ENCODE data around the gene PRDM16. TPM values are rescaled to one million over a fixed set of nuclear protein-coding genes. Genes with fewer than 3 reads are reported as not detected.

The PRDM16 gene
- total RNA-seq, 4 donors from 2014 or later = 0.19 to 1.6 (median 0.36) TPM

- DNase-seq (ENCODE audit: low spot score in 2 of 2) = no peak
- no peaks in the 10 kb centered on the region for H3K4me1 ChIP-seq
- peaks cover 63% of the 10 kb centered on the region for H3K27me3 ChIP-seq
- no peak overlapping the region for H3K4me3 ChIP-seq
- H3K9me3 ChIP-seq = no peaks in the 10 kb centered on the region
- WGBS = 77% methylated on average over 6 of the region's 11 CpGs
- H3K36me3 ChIP-seq = no peaks in the 10 kb centered on the region
- TF ChIP-seq CTCF (IDR thresholded peaks at IDR 0.05) (no peak), POLR2AphosphoS5 (IDR thresholded peaks at IDR 0.05) (no peak), EP300 (IDR thresholded peaks at IDR 0.05) (no peak), POLR2A (IDR thresholded peaks at IDR 0.05) (no peak)
- H3K27ac ChIP-seq = no peak overlapping the region
Observed at GRCh38 chr1:3261969-3262579, 193.1 kb downstream of the PRDM16 start.

- no peak for TF ChIP-seq POLR2AphosphoS5 (IDR thresholded peaks at IDR 0.05)
- TF ChIP-seq CTCF (IDR thresholded peaks at IDR 0.05) = no peak
- no peak for TF ChIP-seq POLR2A (IDR thresholded peaks at IDR 0.05)
- no peak for TF ChIP-seq EP300 (IDR thresholded peaks at IDR 0.05)
- DNase-seq (ENCODE audit: low spot score in 2 of 2) = no peak
- Histone ChIP-seq H3K4me3 (no peak overlapping the region), H3K9me3 (no peaks in the 10 kb centered on the region), H3K27me3 (peaks cover 67% of the 10 kb centered on the region), H3K27ac (no peak overlapping the region), H3K36me3 (no peaks in the 10 kb centered on the region), H3K4me1 (no peaks in the 10 kb centered on the region)
- 74% methylated on average over 15 of the region's 26 CpGs for WGBS
Observed at GRCh38 chr1:3262681-3263286, 193.8 kb downstream of the PRDM16 start.

- Histone ChIP-seq H3K27ac (no peak overlapping the region), H3K27me3 (peaks cover 76% of the 10 kb centered on the region), H3K36me3 (no peaks in the 10 kb centered on the region), H3K9me3 (no peaks in the 10 kb centered on the region), H3K4me1 (no peaks in the 10 kb centered on the region), H3K4me3 (no peak overlapping the region)
- no peak for DNase-seq (ENCODE audit: low spot score in 2 of 2)
- TF ChIP-seq CTCF (IDR thresholded peaks at IDR 0.05) (no peak), POLR2AphosphoS5 (IDR thresholded peaks at IDR 0.05) (no peak), POLR2A (IDR thresholded peaks at IDR 0.05) (no peak), EP300 (IDR thresholded peaks at IDR 0.05) (no peak)
- 64% methylated on average over 8 of the region's 10 CpGs for WGBS
Observed at GRCh38 chr1:3263790-3264189, 194.8 kb downstream of the PRDM16 start.

- no peaks in the 10 kb centered on the region for H3K9me3 ChIP-seq
- no peak overlapping the region for H3K27ac ChIP-seq
- peaks cover 77% of the 10 kb centered on the region for H3K27me3 ChIP-seq
- WGBS = 69% methylated on average over 10 of the region's 10 CpGs
- no peaks in the 10 kb centered on the region for H3K36me3 ChIP-seq
- H3K4me1 ChIP-seq = no peaks in the 10 kb centered on the region
- DNase-seq (ENCODE audit: low spot score in 2 of 2) = no peak
- TF ChIP-seq POLR2AphosphoS5 (IDR thresholded peaks at IDR 0.05) = no peak
- TF ChIP-seq CTCF (IDR thresholded peaks at IDR 0.05) = no peak
- TF ChIP-seq POLR2A (IDR thresholded peaks at IDR 0.05) = no peak
- no peak for TF ChIP-seq EP300 (IDR thresholded peaks at IDR 0.05)
- H3K4me3 ChIP-seq = no peak overlapping the region
Observed at GRCh38 chr1:3264456-3264855, 195.5 kb downstream of the PRDM16 start.

- no peaks in the 10 kb centered on the region for H3K4me1 ChIP-seq
- H3K27ac ChIP-seq = no peak overlapping the region
- H3K9me3 ChIP-seq = no peaks in the 10 kb centered on the region
- TF ChIP-seq EP300 (IDR thresholded peaks at IDR 0.05) = no peak
- TF ChIP-seq CTCF (IDR thresholded peaks at IDR 0.05) = no peak
- TF ChIP-seq POLR2A (IDR thresholded peaks at IDR 0.05) = no peak
- TF ChIP-seq POLR2AphosphoS5 (IDR thresholded peaks at IDR 0.05) = no peak
- no peak overlapping the region for H3K4me3 ChIP-seq
- DNase-seq (ENCODE audit: low spot score in 2 of 2) = no peak
- no peaks in the 10 kb centered on the region for H3K36me3 ChIP-seq
- WGBS = 82% methylated on average over 52 of the region's 53 CpGs
- H3K27me3 ChIP-seq = peaks cover 75% of the 10 kb centered on the region
Observed at GRCh38 chr1:3265835-3266805, 197.1 kb downstream of the PRDM16 start.
